Stimulated activated CD8-positive, alpha-beta memory T cell treated with anti-CD3 and anti-CD28 coated beads, Interleukin-2, amount 100 ng/mL, for 48 hours (primary cell): Measurements from ENCODE around the gene FBXL16.

Source experiments
- DNase-seq, 2 donors: peaks; one replicate each; pipeline ENCODE4 v3.0.0-alpha.2; 2020; ENCODE audit warnings: low read depth in 2 of 2

FBXL16 gene

GRCh38 chr16:710500-711075 is 5.0 kb upstream of the FBXL16 start:
- no peak for DNase-seq

DNA sequence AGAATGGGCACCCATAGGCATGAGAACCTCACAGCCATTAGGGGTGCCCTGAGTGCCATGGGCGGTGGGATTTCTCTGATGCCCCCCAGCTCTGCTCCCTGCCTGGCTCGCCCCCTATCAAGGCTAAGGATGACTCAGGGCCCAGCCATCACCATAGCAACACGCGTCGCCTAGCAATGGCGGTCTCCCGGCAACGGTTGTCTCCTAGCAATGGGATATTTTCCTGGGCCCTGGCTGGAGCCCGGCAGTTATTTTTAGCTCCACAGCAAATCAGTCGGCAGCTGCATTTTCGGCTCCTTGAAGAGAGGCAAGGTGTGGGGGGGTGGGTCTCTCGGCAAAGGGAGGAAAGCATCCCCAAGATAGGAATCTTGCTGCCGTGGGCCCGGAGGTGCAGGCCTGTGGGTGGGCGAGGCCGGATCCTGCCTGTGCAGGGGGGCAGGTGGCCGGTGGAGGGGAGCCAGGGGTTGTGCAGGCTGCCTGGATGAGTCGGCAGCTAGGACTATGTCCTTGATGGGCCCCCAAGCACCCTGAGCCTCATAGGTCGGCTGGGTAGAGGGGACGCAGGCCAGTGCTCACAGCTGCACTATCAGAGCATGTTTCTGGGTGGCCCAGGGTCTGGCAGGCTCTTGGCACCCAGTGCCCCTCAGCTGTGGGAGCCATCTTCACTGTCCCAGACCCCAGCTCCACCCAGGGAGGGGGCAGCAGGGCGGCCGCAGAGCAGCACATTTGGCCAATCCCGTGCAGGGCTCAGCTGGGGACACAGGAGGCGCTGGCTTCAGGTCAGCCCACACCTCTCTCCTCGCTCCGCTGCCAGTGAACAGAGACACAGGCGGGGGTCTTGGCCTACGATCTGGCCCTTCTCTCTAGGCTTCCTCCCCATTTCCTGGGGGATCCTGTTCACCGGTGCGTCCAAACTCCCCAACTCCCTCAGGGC is 4.2 kb upstream of the FBXL16 start:
- DNase-seq, result no peak

DNA sequence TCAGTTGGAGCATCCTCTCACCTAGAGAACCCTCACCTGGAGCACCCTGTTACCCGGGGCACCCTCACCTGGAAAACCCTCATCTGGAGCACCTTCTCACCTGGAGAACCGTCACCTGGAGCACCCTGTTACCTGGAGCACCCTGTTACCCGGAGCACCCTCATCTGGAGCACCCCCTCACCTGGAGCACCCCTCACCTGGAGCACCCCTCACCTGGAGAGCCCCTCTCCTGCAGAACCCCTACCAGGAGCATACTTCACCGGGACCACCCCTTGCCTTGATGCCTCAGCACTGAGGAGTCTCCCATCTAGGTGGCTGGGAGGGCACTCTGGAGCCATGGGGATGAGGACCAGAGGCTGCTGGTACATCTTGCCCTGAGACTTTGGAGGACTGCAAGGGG is 3.4 kb upstream of the FBXL16 start:
- DNase-seq, result no peak

GRCh38 chr16:708019-708418 is 2.4 kb upstream of the FBXL16 start:
- DNase-seq, result no peak

GRCh38 chr16:707062-707538 is 1.5 kb upstream of the FBXL16 start:
- DNase-seq, result no peak

GRCh38 chr16:706189-707061 is 824 bp upstream of the FBXL16 start:
- no peak for DNase-seq

DNA sequence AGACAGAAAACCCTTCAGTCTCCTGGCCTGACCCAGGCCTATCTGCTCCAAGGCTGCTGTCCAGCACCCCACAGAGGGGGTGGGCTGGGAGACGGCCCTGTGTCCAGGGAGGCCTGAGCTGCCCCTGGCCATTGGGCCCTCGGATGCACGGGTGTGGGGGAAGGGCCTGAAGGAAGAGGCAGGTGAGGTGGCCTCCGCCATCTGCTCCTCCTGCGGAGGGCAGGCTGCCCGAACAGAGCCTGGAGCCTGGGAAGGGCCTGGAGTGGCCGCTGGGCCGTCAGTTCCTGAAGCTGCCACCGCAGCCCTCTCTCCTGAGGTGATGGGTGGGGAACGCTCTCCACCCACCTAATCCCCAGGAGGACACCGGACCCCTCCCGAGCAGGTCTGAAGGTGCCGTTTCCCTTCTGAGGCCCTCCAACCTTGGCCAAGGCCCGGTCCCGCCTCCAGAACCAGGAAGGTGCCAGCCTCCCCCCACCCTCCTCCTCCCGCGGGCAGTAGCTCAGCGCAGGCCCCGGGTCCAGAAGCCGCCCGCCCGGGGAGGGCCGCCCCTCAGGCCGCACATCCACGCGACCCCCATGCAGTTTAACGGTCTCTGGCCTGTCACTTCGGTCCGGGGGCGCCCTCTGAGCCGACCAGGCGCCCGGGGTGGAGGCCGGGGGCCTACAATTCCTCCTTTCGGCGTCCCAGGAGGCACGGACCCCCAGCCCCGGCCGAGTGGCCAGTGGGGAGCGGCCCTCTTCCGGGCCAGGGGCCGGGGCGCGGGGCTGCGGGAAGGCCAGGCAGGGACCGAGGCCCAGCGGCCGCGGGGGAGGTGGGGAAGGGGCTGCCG is 835 bp downstream of the FBXL16 start:
- no peak for DNase-seq

DNA sequence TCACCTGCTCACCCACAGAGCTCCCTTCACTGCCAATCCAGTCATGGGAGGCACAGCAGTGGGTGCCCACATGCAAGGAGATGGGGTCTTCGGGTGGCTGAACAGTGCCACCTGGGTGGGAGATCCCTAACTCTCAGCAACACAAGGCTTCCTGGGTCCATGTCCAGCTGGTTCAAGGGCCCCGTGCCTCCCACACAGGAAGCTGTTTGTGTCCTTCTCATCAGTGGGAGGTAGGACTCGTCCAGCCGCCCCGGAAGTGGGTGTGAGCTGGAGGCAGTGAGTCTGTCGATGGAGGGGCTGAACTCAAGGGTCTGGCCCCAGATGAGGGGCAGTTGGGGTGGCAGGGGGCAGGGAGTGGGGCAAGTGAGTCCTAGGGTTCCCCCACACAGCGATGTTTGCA is 1.6 kb downstream of the FBXL16 start:
- no peak for DNase-seq

- DNase-seq, result no peak
These were observed 2.2 kb downstream of the FBXL16 start for GRCh38 chr16:703406-703805.

GRCh38 chr16:702341-702740 is 3.3 kb downstream of the FBXL16 start:
- no peak for DNase-seq

- DNase-seq, result no peak
These were observed 4.7 kb downstream of the FBXL16 start for GRCh38 chr16:700684-701584.

GRCh38 chr16:698911-699671 is 6.5 kb downstream of the FBXL16 start:
- no peak for DNase-seq

- DNase-seq, result peak in 1 of 2 donors; percentile 58
These were observed 10.1 kb downstream of the FBXL16 start for GRCh38 chr16:695355-696089.

- DNase-seq, result no peak
These were observed 10.7 kb downstream of the FBXL16 start for GRCh38 chr16:694863-695354.

GRCh38 chr16:694187-694862 is 11.3 kb downstream of the FBXL16 start:
- DNase-seq, result no peak

DNA sequence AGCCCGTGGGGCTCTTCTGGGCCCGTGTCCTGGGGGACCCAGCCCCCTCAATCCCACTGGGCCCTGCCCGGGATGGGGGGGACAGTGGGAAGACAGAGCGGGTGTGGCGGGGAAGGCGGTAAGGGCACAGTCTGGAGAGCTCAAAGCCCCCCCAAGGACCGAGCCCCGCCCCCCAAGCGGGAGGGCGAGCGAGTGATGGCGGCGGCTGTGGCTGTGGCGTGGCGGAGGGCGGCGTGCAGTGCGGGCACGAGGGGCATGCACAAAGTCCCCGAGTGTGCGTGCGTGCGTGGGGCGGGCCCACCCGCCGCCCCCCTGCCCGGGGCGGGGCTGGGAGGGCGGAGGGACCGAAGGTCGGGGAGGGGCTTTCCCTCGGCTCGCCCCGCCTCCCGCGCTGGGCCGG is 11.8 kb downstream of the FBXL16 start:
- DNase-seq, result no peak

DNA sequence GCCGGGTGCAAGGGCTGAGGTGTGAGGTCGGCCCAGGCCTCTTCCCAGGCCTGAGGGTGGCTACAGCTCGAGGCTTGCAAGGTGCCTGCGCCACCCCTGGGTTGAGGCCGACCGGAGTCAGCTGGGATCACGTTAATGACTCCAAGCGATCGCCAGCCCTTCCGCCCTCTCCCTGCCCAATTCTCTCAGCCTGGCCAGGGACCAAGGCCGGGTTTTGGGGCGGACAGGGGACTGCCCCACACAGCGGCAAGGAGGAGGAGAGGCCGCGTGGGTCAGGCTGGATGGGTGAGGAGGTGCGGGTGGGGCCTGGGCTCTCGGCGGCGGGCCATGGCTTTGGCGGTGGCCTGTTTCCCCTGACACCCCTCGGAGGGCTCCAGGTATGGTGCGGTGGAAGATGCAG is 12.2 kb downstream of the FBXL16 start:
- DNase-seq, result no peak
